Right renal pelvis (tissue), 4 donors: ENCODE measurements around the gene OS9. TPM values are rescaled to one million over a fixed set of nuclear protein-coding genes. Genes with fewer than 3 reads are reported as not detected.
"Not testable (repeated sequence)": the region's sequence is repeated elsewhere in the genome, so short reads cannot be mapped to it uniquely, and the experiment has no call there.

Experiments
- DNase-seq, 4 donors: peaks; one replicate each; pipeline ENCODE4 v3.0.0-alpha.2; 2013; ENCODE audit warnings: low read depth in 4 of 4, low spot score in 3 of 4, missing footprints in 1 of 4
- polyA plus RNA-seq, 4 donors: library from polyadenylated mRNA; unstranded; fragments of 120-200 nt; gene quantifications; one replicate each; pipeline ENCODE4 v1.2.1, GENCODE V29; 2013; ENCODE audit not compliant: insufficient read length in 4 of 4

The OS9 gene
- 100 to 1,000 TPM; 209 to 223 (median 214) TPM for polyA plus RNA-seq

- DNase-seq, result peak; percentile 91 to 98 (median 98)
Measured at GRCh38 chr12:57693659-57694458, at the start of gene OS9. Gene OS9, plus strand, starts transcription at chr12:57694132. Its CDS starts 30 bp downstream, at chr12:57694162.

GRCh38 chr12:57645990-57646658 is 47.8 kb upstream of the OS9 start:
- not testable (repeated sequence) for DNase-seq

- DNase-seq, result not testable (repeated sequence)
Measured at GRCh38 chr12:57646659-57647049, 47.3 kb upstream of the OS9 start.

GRCh38 chr12:57654042-57654441 is 39.9 kb upstream of the OS9 start:
- DNase-seq, result no peak

- DNase-seq, result no peak
Measured at GRCh38 chr12:57655541-57656240, 38.2 kb upstream of the OS9 start.

- not testable (repeated sequence) for DNase-seq
Measured at GRCh38 chr12:57656408-57656807, 37.5 kb upstream of the OS9 start.

GRCh38 chr12:57657744-57658143 is 36.2 kb upstream of the OS9 start:
- DNase-seq, result no peak

GRCh38 chr12:57658890-57659289 is 35.0 kb upstream of the OS9 start:
- no peak for DNase-seq

- DNase-seq, result no peak
Measured at GRCh38 chr12:57661376-57661775, 32.6 kb upstream of the OS9 start.

GRCh38 chr12:57665066-57665820 is 28.7 kb upstream of the OS9 start:
- DNase-seq, result not testable (repeated sequence)

GRCh38 chr12:57666897-57667296 is 27.0 kb upstream of the OS9 start:
- DNase-seq, result no peak

GRCh38 chr12:57669691-57670090 is 24.2 kb upstream of the OS9 start:
- DNase-seq, result not testable (repeated sequence)

- DNase-seq, result not testable (repeated sequence)
Measured at GRCh38 chr12:57671811-57672210, 22.1 kb upstream of the OS9 start.

GRCh38 chr12:57672801-57673200 is 21.1 kb upstream of the OS9 start:
- no peak for DNase-seq

GRCh38 chr12:57674691-57675090 is 19.2 kb upstream of the OS9 start:
- no peak for DNase-seq

GRCh38 chr12:57677947-57678346 is 16.0 kb upstream of the OS9 start:
- not testable (repeated sequence) for DNase-seq

GRCh38 chr12:57679697-57680096 is 14.2 kb upstream of the OS9 start:
- no peak for DNase-seq

- no peak for DNase-seq
Measured at GRCh38 chr12:57687862-57688261, 6.1 kb upstream of the OS9 start.

GRCh38 chr12:57688931-57689330 is 5.0 kb upstream of the OS9 start:
- DNase-seq, result no peak

GRCh38 chr12:57692500-57692899 is 1.4 kb upstream of the OS9 start:
- DNase-seq, result no peak

GRCh38 chr12:57693317-57693658 is 644 bp upstream of the OS9 start:
- no peak for DNase-seq
